Tibial artery (tissue), 4 donors: ENCODE results near the gene HYI.

Experiments
- DNase-seq, 2 donors: peaks; one replicate each; pipeline ENCODE4 v3.0.0-alpha.2; 2019
- H3K27ac ChIP-seq, 2 donors: fragments of 200-600 bp; sonication (generic) in 1 of 2; 1 replicate in 1 of 2; 2 replicates in 1 of 2; pipeline ENCODE4 v1.5.1; 2018 to 2019; ENCODE audit warnings: mild to moderate bottlenecking in 1 of 2
- H3K27me3 ChIP-seq, 2 donors: fragments of 200-600 bp; sonication (generic) in 1 of 2; one replicate each; pipeline versions ENCODE4 v1.5.1 to v1.6.0; 2016 to 2019
- H3K36me3 ChIP-seq, 3 donors: fragments of 200-600 bp; sonication (generic) in 2 of 3; one replicate each; pipeline ENCODE4 v1.5.1; 2016 to 2019; ENCODE audit warnings: mild to moderate bottlenecking in 2 of 3
- H3K4me1 ChIP-seq, 4 donors: fragments of 200-600 bp; sonication (generic) in 2 of 4; 1 replicate in 3 of 4; 2 replicates in 1 of 4; pipeline ENCODE4 v1.5.1; 2016 to 2019
- H3K4me3 ChIP-seq, 2 donors: fragments of 200-600 bp; sonication (generic) in 1 of 2; 1 replicate in 1 of 2; 2 replicates in 1 of 2; pipeline ENCODE4 v1.5.1; 2018 to 2019; ENCODE audit warnings: mild to moderate bottlenecking in 2 of 2
- H3K9me3 ChIP-seq, 3 donors: fragments of 200-600 bp; sonication (generic) in 1 of 3; one replicate each; pipeline ENCODE4 v1.5.1; 2016 to 2019
- intact Hi-C: fragments of 100-400 bp; cut with DNase I; formaldehyde crosslinking; loops from one replicate; pipeline ENCODE4 v1.15.0; 2023; ENCODE audit warnings: low total_unique reads
- TF ChIP-seq, protein P1 (sequence below), 2 experiments: fragments of 200-600 bp in 1 of 2; fragments of 450-650 bp in 1 of 2; IDR thresholded peaks; one replicate each; pipeline ENCODE4 v1.5.1; 2017 to 2019; ENCODE audit warnings: antibody characterized with exemption in 2 of 2, mild to moderate bottlenecking in 1 of 2, moderate library complexity in 1 of 2

Gene HYI

DNA sequence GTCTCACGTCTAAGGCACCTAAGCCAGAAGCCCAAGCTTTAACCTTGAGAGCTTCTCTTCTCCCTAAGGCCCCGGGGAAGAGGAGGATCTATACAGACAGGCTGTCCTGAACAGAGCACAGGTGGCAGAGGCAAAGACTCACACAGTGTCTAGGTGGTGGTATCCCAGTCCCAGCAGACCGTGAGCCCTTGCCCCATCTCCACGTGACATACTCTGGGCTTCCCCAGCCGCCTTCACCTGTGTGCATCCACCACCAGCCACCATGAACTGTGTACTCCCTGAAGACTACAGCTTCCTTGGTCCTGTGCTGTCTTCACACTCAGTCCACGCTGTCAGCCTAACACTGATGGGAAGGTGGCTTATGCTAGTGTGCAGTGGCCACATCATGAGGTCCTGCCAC lies 32.3 kb downstream of the HYI start:
- Histone ChIP-seq H3K4me1 (no peaks in the 10 kb centered on the region), H3K9me3 (no peaks in the 10 kb centered on the region), H3K4me3 (no peak overlapping the region), H3K36me3 (peaks cover 75 to 100% (median 94%) of the 10 kb centered on the region in 3 donors), H3K27ac (no peak overlapping the region), H3K27me3 (no peaks in the 10 kb centered on the region)
- peak in 1 of 2 donors; percentile 24 for DNase-seq
- TF ChIP-seq, protein P1, sequence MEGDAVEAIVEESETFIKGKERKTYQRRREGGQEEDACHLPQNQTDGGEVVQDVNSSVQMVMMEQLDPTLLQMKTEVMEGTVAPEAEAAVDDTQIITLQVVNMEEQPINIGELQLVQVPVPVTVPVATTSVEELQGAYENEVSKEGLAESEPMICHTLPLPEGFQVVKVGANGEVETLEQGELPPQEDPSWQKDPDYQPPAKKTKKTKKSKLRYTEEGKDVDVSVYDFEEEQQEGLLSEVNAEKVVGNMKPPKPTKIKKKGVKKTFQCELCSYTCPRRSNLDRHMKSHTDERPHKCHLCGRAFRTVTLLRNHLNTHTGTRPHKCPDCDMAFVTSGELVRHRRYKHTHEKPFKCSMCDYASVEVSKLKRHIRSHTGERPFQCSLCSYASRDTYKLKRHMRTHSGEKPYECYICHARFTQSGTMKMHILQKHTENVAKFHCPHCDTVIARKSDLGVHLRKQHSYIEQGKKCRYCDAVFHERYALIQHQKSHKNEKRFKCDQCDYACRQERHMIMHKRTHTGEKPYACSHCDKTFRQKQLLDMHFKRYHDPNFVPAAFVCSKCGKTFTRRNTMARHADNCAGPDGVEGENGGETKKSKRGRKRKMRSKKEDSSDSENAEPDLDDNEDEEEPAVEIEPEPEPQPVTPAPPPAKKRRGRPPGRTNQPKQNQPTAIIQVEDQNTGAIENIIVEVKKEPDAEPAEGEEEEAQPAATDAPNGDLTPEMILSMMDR (IDR thresholded peaks at IDR 0.05), result no peak
- intact Hi-C loops, result no loop called here

DNA sequence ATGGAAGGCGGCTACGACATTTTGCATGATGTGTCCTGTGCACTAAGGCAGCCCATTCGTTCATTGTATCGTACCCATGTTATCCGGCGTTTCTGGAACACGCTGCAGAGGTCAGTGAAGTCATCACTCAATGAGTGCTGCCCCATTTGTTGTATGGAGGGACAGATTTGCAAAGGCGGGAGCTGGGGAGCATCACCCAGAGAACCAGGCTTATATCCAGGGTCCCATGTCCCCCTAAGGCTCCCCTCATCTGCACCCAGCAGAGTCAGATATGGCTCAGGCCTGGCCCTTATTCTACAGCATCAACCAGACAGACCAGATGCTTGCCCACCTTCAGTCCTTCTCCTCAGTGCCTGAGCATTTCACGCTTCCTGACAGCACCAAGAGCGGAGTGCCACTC lies 32.9 kb downstream of the HYI start:
- DNase-seq, result peak in 1 of 2 donors; percentile 28
- Histone ChIP-seq H3K27ac (no peak overlapping the region), H3K9me3 (no peaks in the 10 kb centered on the region), H3K27me3 (no peaks in the 10 kb centered on the region), H3K4me1 (no peaks in the 10 kb centered on the region), H3K4me3 (no peak overlapping the region), H3K36me3 (peaks cover 74 to 100% (median 94%) of the 10 kb centered on the region in 3 donors)
- TF ChIP-seq, protein P1 (IDR thresholded peaks at IDR 0.05), result no peak
- intact Hi-C loops, result no loop called here

DNA sequence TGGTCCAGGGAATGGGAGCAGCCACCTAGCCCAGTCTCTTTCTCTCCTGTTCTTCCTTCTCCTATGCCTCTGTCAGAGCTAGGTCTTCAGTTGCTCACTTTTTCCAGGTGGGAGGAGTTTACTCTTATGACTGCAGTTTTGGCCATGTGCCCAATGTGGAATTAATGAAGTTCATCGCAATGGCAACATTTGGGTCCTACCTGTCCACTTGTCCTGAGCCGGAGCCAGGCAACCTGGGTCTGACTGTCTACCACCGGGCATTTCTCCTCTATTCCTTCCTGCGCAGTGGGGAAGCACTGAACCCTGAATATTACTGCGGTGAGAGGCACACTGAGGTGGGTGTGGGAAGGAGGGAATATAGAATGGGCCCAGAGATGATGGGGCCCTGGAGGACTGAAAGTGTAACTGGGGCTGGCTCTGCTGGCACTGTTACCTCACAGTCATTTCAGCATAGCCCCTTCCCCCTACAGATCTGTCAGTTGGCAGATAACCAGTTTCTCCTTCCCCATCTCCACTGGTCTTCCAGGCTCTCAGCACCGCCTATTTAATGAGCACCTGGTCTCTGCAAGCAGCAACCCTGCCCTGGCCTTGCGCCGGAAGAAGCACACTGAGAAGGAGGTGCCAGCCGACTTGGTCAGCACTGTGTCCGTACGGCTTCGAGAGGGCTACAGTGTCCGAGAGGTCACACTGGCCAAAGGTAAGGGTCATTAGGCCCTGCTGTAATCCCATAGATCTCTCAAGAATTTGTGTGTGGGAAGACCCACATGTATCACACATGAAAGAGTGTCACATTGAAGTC lies 33.9 kb downstream of the HYI start:
- H3K27me3 ChIP-seq, result no peaks in the 10 kb centered on the region
- intact Hi-C loops, result no loop called here
- H3K9me3 ChIP-seq, result no peaks in the 10 kb centered on the region
- no peaks in the 10 kb centered on the region for H3K4me1 ChIP-seq
- H3K4me3 ChIP-seq, result no peak overlapping the region
- no peak overlapping the region for H3K27ac ChIP-seq
- peaks cover 77 to 100% (median 93%) of the 10 kb centered on the region in 3 donors for H3K36me3 ChIP-seq
- DNase-seq, result peak in 1 of 2 donors; percentile 20
- TF ChIP-seq, protein P1 (IDR thresholded peaks at IDR 0.05), result no peak

DNA sequence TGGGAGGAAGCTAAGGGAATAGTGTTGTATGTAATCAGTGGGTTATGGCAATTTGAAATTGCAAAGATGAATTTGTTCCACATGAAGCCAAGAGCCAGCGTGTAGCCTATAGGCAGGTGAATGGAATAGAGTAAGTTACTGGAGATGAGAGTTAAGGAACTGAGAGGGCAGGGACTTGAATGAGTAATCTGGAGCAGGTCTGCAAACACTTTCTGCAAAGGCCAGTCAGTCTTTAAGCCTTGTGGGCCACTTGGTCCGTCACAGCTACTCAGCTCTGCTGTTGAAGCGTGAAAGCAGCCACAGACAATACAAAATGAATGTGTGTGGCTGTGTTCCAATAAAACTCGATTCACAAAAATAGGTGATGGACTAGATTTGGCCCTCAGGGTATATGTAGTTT lies 34.9 kb downstream of the HYI start:
- no peaks in the 10 kb centered on the region for H3K4me1 ChIP-seq
- no peak for DNase-seq
- H3K27me3 ChIP-seq, result no peaks in the 10 kb centered on the region
- H3K36me3 ChIP-seq, result peaks cover 77 to 94% (median 83%) of the 10 kb centered on the region in 3 donors
- no peak overlapping the region for H3K27ac ChIP-seq
- H3K9me3 ChIP-seq, result no peaks in the 10 kb centered on the region
- intact Hi-C loops, result no loop called here
- no peak overlapping the region for H3K4me3 ChIP-seq
- TF ChIP-seq, protein P1 (IDR thresholded peaks at IDR 0.05), result no peak

DNA sequence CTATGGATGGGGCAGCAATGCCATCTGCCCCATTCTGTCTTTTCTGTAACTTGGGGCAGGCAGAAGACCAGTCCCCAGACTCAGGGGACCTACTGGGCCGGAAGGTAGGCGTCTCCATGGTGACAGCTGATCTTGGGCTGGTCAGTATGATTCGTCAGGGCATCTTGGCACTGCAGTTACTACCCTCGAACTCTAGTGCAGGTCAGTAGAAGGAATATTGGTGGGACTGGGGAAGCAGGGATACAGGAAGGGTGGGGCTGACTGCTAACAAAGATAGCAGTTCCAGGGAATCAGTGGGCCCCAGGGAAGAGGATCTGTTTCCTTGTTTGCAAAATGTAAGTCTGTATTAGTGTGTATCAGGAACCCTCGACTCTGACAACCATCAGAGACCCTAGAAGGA lies 37.8 kb downstream of the HYI start:
- Histone ChIP-seq H3K36me3 (peaks cover 55 to 77% (median 64%) of the 10 kb centered on the region in 3 donors), H3K27me3 (no peaks in the 10 kb centered on the region), H3K4me3 (no peak overlapping the region), H3K9me3 (no peaks in the 10 kb centered on the region), H3K27ac (no peak overlapping the region), H3K4me1 (no peaks in the 10 kb centered on the region)
- TF ChIP-seq, protein P1 (IDR thresholded peaks at IDR 0.05), result no peak
- intact Hi-C loops, result loop anchor here (2.0 kb wide), 1 partner anchor 189 kb away; no protein-coding TSS in a partner anchor
- DNase-seq, result no peak
